HG03457 (cell line): Measurements from ENCODE around the gene TSPAN13.

Source experiments
- ATAC-seq: cut with Tn5 transposase; IDR thresholded peaks from one replicate; pipeline ENCODE4 v1.9.1; 2021; ENCODE audit warnings: moderate number of reproducible peaks; ENCODE audit not compliant: unreplicated experiment

Gene TSPAN13

GRCh38 chr7:16810112-16810511, 56.6 kb downstream of the TSPAN13 start:
- no peak for ATAC-seq

GRCh38 chr7:16810573-16810972, 57.0 kb downstream of the TSPAN13 start:
- no peak for ATAC-seq

GRCh38 chr7:16811551-16811950, 58.0 kb downstream of the TSPAN13 start:
- no peak for ATAC-seq

GRCh38 chr7:16812542-16813231, 59.1 kb downstream of the TSPAN13 start:
- no peak for ATAC-seq

- ATAC-seq: no peak
Observed at GRCh38 chr7:16813232-16813616, 59.7 kb downstream of the TSPAN13 start.

- no peak for ATAC-seq
Observed at GRCh38 chr7:16815001-16815400, 61.4 kb downstream of the TSPAN13 start.

- no peak for ATAC-seq
Observed at GRCh38 chr7:16816824-16817223, 63.3 kb downstream of the TSPAN13 start.

GRCh38 chr7:16817536-16817935, 64.0 kb downstream of the TSPAN13 start:
- no peak for ATAC-seq

GRCh38 chr7:16818732-16819131, 65.2 kb downstream of the TSPAN13 start:
- no peak for ATAC-seq

- no peak for ATAC-seq
Observed at GRCh38 chr7:16822029-16822428, 68.5 kb downstream of the TSPAN13 start.

- ATAC-seq: no peak
Observed at GRCh38 chr7:16826060-16826459, 72.5 kb downstream of the TSPAN13 start.

GRCh38 chr7:16833373-16833772, 79.8 kb downstream of the TSPAN13 start:
- ATAC-seq: no peak
